ENCODE measurements around the gene ATP10B.
"Not testable (repeated sequence)": the region's sequence is repeated elsewhere in the genome, so short reads cannot be mapped to it uniquely, and the experiment has no call there.

Gene ATP10B, protein sequence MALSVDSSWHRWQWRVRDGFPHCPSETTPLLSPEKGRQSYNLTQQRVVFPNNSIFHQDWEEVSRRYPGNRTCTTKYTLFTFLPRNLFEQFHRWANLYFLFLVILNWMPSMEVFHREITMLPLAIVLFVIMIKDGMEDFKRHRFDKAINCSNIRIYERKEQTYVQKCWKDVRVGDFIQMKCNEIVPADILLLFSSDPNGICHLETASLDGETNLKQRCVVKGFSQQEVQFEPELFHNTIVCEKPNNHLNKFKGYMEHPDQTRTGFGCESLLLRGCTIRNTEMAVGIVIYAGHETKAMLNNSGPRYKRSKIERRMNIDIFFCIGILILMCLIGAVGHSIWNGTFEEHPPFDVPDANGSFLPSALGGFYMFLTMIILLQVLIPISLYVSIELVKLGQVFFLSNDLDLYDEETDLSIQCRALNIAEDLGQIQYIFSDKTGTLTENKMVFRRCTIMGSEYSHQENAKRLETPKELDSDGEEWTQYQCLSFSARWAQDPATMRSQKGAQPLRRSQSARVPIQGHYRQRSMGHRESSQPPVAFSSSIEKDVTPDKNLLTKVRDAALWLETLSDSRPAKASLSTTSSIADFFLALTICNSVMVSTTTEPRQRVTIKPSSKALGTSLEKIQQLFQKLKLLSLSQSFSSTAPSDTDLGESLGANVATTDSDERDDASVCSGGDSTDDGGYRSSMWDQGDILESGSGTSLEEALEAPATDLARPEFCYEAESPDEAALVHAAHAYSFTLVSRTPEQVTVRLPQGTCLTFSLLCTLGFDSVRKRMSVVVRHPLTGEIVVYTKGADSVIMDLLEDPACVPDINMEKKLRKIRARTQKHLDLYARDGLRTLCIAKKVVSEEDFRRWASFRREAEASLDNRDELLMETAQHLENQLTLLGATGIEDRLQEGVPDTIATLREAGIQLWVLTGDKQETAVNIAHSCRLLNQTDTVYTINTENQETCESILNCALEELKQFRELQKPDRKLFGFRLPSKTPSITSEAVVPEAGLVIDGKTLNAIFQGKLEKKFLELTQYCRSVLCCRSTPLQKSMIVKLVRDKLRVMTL (N-terminal part only)

DNA sequence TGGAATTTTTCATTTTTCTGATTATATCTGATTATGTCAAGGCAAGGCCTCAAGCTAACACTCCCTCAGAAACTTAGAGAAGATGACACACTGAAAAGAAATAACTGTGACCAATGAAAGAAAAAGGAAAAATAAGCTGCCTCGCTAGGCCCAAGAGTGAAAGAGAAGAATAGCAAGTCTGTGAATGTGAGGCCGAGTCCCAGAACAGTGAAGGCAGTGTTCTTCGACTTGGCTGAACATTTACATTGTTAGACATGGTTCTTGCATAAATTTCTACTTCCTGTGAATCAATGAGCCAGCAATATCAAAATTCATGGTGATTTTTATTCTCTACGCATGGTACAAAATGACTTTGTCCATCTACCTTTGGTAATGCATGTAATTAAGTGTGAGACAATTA, at the start of gene ATP10B:
Gene ATP10B, minus strand, starts transcription at position 163 of the 400 bp plus-strand sequence. CDS start 164,137 bp downstream, outside the sequence.
- DNase-seq (ENCODE audit: low read depth), result no peak

DNA sequence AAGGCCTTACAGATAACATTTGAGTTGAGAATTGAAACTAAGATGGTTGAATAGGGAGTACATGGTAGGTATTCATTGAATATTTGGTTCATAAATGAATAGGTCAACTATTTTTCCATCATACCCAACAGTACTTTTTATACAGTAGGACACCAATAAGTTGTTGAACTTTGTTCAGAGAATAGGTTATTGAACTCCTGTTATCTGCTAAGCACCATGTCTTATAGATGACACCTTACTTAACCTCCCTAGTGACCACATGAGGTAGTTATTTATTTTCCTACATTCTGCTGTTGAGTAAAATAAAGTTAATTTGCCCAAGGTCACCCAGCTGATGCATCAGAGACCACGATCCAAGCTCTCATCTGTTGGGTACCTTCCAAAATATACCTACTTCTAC, 49.6 kb upstream of the ATP10B start:
- DNase-seq (ENCODE audit: low read depth), result no peak

DNA sequence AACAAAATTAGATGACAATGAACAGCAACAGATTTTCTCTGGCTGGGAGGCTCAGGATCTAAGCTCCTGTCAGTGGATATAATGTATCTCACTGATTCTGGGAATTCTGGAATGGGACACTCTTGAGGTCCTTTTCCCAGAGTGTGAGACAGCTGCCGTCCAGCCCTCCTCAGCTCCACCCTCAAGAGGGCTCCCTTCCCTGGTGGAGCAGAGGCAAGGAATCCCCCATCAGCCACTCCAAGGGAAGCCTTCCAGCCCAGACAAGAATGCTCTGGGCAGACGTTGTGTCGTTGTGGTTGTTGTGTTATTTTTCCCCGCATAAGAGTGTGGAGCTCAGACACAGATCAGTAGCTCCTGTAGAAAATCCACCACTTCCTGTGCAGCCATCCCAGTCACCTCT, 47.7 kb upstream of the ATP10B start:
- DNase-seq (ENCODE audit: low read depth), result no peak

DNA sequence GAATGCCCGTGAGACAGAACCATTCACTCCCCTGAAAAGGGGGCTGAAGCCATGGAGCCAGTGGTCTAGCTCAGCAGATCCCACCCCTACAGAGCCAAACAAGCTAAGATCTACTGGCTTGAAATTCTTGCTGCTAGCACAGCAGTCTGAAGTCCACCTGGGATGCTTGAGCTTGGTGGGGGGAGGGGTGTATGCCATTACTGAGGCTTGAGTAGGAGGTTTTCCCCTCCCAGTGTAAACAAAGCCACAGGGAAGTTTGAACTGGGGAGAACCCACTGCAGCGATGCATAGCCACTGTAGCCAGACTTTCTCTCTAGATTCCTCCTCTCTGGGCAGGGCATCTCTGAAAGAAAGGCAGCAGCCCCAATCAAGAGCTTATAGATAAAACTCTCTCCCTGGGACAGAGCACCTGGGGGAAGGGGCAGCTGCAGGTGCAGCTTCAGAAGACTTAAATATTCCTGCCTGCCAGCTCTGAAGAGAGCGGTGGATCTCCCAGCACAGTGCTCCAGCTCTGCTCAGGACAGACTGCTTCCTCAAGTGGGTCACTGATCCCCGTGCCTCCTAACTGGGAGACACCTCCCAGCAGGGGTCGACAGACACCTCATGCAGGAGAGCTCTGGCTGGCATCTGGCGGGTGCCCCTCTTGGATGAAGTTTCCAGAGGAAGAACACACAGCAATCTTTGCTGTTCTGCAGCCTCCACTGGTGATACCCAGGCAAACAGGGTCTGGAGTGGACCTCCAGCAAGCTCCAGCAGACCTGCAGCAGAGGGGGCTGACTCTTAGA, 41.4 kb upstream of the ATP10B start:
- not testable (repeated sequence) for DNase-seq (ENCODE audit: low read depth)

DNA sequence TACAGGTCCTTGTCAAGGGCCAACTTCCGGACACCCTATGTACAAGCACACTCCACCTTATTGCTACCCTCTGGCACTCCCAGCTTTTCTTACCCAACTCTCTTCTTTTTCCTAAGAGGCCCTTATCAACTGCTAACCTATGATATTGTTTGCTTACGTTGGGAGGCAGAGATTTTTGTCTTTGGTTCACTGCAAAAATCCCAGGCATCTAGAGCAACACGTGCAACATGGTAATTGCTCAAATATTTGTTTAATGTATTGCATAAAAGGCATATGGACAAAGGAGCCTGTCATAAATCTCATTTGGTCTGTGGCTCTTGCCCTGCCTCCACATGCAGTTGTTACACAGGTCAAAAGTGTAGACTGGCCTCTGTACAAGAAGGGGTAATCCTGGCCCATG, 35.8 kb upstream of the ATP10B start:
- DNase-seq (ENCODE audit: low read depth), result no peak

DNA sequence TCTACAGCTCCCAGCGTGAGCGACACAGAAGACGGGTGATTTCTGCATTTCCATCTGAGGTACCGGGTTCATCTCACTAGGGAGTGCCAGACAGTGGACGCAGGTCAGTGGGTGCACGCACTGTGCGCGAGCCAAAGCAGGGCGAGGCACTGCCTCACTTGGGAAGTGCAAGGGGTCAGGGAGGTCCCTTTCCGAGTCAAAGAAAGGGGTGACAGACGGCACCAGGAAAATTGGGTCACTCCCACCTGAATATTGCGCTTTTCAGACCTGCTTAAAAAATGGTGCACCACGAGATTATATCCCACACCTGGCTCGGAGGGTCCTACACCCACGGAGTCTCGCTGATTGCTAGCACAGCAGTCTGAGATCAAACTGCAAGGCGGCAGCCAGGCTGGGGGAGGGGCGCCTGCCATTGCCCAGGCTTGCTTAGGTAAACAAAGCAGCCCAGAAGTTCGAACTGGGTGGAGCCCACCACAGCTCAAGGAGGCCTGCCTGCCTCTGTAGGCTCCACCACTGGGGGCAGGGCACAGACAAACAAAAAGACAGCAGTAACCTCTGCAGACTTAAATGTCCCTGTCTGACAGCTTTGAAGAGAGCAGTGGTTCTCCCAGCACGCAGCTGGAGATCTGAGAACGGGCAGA, 21.7 kb upstream of the ATP10B start:
- not testable (repeated sequence) for DNase-seq (ENCODE audit: low read depth)

DNA sequence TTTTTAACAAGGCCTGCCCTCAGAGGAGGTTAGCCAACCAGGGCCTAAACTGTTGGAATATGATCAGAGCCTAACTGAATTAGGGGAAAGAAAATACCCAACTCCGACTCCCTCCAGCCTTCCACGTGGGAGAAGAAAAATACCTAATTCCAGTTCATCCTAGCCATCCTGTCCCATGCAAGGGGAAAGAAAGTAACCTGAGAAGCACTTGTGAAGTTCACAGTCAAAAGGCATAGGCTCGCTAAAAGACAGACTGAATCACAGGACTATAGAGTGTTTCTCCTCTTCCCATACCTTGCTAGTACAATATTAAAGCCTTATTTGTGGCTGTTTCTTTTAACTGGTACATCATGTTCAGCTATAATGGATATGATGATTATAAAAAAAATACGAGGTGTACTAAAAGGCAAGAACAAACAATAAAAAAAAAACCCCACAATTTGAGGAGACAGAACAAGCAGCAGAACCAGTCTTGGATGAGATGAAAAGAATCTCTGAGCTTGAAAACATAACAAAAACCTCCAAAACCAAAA, 18.0 kb upstream of the ATP10B start:
- DNase-seq (ENCODE audit: low read depth), result no peak

DNA sequence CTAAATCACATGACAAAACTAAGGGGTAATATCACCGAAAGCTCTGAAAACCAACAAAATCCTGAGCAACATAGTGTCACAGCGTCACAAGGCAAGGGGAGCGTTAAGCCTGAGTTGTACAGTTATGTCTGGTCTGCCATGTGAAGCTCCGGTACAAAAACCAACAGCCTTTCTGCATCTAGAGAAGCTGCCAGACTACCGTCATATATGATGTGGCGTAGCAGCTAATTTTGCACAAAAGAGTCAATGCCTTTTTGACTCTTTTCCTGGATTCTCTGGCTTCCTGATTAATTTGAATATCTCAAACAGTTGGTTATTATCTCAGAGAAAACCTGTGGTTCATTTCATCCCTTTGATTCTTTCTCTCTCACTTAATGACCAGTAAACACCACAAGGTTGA, 16.0 kb upstream of the ATP10B start:
- no peak for DNase-seq (ENCODE audit: low read depth)

DNA sequence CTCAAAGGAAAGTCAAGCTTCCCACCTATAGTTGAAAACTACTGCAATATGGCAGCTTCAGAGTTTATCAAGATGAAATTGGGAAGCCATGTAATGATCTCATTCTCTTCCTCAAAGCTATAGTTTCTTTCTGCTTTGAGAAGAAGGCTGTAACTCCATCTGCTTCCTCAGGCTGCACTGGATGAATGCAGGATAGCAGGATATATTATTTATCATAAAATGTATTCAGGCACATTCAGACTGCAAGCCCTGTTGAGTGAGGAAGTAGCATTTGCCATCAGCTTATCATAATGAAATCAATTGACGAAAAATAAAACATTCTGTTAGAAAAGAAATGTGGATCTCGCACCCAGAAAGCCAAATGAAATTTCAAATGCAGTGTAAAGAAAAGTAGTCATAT, 560 bp downstream of the ATP10B start:
- no peak for DNase-seq (ENCODE audit: low read depth)

DNA sequence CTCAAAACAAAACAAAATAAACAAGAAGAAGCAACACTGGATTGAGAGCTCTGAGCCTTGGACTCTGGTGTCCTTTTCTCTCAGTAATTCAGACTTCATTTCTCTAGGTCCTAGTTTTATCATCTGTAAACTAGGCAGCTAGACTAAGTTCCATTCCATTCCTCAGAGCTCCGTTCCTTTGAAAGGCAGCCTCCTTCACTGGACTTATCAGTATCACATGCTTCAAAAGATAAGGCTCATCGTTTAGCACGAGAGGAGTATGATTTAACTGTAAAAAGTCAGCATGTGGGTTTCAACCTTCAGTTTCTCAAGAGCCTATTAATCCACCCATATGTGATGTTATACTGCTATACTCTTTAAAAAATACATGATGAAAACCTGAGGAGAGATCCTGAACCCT, 1.6 kb downstream of the ATP10B start:
- DNase-seq (ENCODE audit: low read depth), result no peak

DNA sequence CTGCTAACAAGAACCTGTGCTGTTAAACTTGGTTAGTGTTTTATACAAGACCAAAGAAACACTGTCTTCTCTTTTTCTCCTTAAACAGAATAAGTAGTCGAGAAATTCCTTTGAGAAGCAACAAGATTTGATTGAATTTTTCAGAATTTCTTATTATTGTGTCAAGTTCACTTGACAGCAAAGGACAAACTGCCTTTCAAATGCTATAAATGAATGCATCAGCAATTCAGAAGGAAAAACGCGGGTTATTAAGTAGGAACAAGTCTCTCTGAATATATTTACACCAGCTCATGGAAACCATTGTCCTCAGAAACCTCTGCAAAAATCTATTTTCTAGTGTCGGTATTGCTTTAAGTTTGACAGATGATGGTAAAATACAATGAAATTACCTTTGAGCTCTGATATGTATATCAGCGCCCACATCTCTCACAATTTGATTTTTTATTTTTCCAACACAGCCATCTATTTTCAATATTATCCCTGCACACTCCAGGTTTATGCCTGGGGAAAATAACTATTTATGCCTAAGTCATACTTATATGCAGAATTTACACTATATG, 4.4 kb downstream of the ATP10B start:
- no peak for DNase-seq (ENCODE audit: low read depth)

DNA sequence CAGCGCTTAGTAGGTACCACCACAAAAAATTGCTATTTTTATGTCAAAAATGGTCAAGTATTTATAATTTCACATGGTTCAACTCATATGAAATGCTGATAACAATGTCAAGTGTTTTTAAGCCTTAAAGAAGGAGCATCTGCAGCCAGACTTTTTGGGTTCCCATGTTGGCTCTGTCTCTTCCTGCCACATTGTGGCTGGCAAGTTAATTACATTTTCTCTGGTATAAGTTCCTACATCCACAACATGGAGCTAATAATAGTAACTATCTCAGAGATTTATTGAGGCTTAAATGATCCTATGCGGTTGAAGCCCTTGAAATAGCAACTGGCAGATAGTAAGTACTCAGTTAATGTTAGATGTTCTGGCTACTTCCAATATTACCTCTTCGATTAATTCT, 5.4 kb downstream of the ATP10B start:
- no peak for DNase-seq (ENCODE audit: low read depth)

DNA sequence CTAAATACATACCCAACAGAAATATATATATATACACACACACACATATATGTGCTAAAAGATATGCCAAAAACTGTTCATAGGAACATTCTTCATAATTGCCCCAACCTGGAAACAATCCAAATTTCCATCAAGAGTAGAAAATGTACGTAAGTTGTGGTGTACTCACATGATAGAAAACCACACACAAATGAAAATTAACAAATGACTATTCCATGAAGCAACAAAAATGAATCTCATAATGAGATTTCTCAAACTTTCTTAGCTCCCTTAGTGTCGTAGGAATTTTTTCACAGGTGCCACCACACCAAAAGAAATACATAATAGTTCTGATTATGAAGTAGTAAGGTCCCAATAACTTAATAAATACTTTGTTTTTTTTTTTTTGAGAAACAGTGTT, 7.8 kb downstream of the ATP10B start:
- no peak for DNase-seq (ENCODE audit: low read depth)

DNA sequence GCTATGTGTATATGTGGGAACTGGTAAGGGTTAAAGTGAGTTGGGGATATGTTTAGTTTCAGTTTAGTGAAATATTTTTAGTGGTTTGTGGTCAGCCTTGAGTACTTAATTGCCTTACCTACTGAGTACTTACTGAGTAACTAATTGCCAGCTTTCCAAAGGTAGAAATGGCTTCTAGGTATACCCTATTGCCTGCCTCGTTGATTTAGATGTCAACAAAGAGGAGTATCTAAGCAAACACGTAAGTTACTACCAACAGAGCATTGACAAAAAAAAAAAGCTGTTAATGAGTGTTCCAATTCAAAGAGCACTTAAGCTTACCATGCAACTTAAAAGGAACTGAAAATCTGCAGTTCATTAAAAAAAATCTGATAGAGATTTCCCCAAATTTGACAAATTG, 8.8 kb downstream of the ATP10B start:
- no peak for DNase-seq (ENCODE audit: low read depth)

DNA sequence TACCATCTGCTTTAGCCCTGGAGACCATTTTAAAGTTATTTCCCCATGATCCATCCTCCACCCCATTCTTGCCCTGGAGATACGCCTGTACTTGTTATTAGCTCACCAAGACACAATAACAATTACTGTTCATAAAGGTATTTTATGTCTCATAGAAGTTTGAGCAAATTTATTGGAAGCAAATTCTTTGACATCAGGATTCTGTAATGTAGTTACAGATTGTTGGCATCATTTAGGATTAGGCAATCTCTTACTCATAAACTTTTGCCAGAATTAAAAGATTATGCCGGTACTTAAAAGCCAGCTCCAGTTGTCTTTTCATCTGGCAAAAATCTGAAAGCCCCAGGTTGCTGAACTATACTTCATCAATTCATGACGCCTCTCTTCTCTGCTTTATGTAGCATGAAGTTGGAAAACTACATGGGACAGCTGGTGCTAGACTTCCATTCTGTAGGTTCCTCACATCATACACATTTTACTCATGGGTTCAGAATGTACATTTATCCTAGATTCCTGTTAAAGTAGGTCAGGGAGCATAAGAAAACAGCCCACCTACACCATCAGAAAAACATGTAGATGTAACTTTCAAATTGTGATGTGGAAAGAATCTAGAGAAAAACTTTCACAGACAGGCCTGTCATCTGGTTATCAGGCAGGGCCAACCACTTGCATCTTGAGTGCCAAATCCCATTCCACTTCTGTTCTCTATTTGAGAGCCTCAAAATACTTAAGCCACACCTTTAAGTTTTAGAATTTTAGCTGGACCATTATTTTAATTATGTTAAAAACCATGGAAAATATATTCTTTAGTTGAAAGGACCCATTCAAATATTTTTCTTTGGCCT, 14.0 kb downstream of the ATP10B start:
- DNase-seq (ENCODE audit: low read depth), result no peak

DNA sequence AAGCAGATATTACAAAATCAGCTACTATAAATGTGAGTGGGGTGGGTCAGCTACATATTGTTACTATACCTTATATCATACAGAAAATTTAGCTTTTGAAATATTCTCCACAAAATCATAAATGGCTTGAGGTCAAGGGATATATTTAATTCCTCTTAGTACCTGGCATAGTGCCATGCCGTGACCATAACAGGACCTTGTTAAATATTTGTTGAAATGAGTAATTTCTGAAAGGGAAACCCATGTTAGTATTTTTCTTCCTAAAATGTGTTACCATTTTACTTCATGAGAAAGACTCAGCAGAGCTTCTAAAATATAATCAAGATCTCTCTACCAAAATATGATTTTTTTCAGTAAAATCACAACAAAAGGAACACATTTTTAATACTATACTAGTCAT, 14.8 kb downstream of the ATP10B start:
- no peak for DNase-seq (ENCODE audit: low read depth)

DNA sequence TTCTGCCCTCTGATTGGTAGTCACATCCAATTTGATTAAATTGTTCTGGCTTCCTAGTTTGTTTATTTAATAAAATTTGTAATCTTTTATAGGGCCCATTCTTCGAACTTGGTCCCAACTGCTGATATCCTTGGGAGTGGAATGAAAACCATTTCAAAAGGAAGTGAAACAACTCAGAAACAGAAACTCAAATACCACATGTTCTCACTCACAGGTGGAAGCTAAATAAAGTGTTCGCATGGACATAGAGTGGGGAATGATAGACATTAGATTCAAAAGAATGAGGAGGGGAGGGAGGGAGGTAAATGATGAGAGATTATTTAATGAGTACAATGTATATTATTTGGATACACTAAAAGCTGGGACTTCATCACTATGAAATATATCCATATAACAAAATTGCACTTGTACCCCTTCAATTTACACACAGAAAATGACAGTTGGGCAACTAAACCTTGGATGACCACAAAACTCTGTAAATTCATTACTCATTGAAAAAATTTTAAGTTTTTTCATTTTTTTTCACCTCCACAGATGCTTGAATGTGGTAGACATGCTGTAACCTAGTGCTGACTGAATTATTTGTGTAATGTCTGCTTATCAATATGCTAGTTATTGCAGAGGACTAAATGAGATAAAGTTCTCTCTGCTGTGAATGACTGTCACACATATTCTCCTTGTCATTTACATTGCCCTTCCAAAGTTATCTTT, 16.0 kb downstream of the ATP10B start:
- DNase-seq (ENCODE audit: low read depth), result no peak

DNA sequence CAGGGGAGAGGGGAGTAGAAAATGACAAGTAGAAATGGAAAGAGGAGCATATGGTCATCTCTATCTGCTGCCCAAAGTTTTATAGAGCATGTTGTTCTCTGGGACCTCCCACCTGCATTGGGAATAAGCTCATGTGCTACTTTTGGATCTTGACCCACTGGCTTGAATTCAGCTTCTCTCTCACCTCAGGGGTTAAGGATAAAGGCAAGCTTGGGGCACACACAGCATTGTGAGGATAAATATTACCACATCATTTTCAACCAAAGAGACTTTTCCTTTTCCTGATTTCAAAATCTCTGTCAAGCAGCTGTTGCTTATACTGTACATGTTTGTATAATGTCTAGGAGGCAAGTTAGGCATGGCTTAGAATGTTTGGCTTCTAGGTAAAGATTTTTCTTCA, 16.6 kb downstream of the ATP10B start:
- DNase-seq (ENCODE audit: low read depth), result no peak

DNA sequence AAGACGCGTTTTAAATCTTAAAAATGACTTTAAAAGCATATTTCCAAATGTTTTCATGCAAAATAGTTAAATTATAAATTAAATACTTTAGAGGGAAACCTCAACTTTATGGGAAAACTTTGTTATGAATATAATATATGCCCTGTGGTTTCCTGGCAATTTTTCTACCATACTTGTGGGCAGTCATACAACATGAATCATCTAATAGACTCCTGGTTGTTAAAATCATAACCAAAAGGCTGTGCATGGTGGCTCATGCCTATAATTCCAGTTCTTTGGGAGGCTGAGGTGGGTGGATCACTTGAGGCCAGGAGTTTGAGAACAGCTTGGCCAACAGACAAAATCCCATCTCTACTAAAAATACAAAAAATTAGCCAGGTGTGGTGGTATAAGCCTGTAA, 18.2 kb downstream of the ATP10B start:
- DNase-seq (ENCODE audit: low read depth), result no peak

All from activated T-cell treated with anti-CD3 and anti-CD28 coated beads for 48 hours (primary cell).